HepG2 (cell line): ENCODE measurements around the gene PFKFB4. TPM values are rescaled to one million over a fixed set of nuclear protein-coding genes. Genes with fewer than 3 reads are reported as not detected.

Experiments
- ATAC-seq: fragments of 200-7000 bp; cut with Tn5 transposase; 3 replicates; pipeline ENCODE4 v1.9.1; 2020; ENCODE audit warnings: mild to moderate bottlenecking, moderate library complexity
- BruUV-seq: library from RNA; stranded (reverse); fragments of 400-500 nt; replicated peaks from 2 replicates; lab custom pipeline; 2021; lab: Mats Ljungman, UMichigan
- CTCF ChIA-PET: fragments of 300-600 bp; formaldehyde crosslinking; extraction: SDS; loops from one replicate; lab custom pipeline; 2021; ENCODE audit warnings: low total read pairs, inconsistent platforms, low intra/inter-chr PET ratio; lab: Yijun Ruan, JAX
- POLR2A ChIA-PET: fragments of 350-600 bp; sonication (Branson Sonifier 250); formaldehyde crosslinking; loops from one replicate; lab custom pipeline; 2020; ENCODE audit warnings: antibody characterized with exemption, inconsistent platforms; lab: Yijun Ruan, JAX
- DNase-seq: peaks from one replicate; pipeline ENCODE4 v3.0.0-alpha.2; 2015; ENCODE audit warnings: low spot score
- FAIRE-seq: peaks from 3 replicates; lab custom pipeline; 2011; peaks lifted over from hg19 to GRCh38; lab: Jason Lieb, UNC
- H2AFZ ChIP-seq: one replicate; pipeline ENCODE4 v1.6.1; 2011; ENCODE audit warnings: low read length, inconsistent platforms
- H3K27ac ChIP-seq: fragments of 300-600 bp; 3 replicates; pipeline ENCODE4 v1.8.0; 2011; ENCODE audit warnings: mixed run types, mild to moderate bottlenecking, mixed read lengths, low read length, inconsistent platforms; ENCODE audit not compliant: insufficient read depth; ENCODE audit errors: extremely low read length
- H3K27me3 ChIP-seq, 2 experiments: fragments of 200-600 bp in 1 of 2; 2 replicates in 1 of 2; 3 replicates in 1 of 2; pipeline versions ENCODE4 v1.6.0 to v1.8.0; 2011; ENCODE audit warnings: low read length in 2 of 2, mild to moderate bottlenecking in 2 of 2, moderate library complexity in 2 of 2, inconsistent platforms in 1 of 2; ENCODE audit not compliant: insufficient read depth in 2 of 2, control insufficient read depth in 1 of 2
- H3K36me3 ChIP-seq, 2 experiments: fragments of 200-600 bp in 1 of 2; replicated peaks in 1 of 2; 2 replicates in 1 of 2; 3 replicates in 1 of 2; pipeline versions ENCODE4 v1.5.1 to v1.8.0; 2011; ENCODE audit warnings: low read length in 2 of 2, inconsistent platforms in 1 of 2; ENCODE audit not compliant: insufficient read depth in 2 of 2, control insufficient read depth in 1 of 2
- H3K4me1 ChIP-seq: 2 replicates; pipeline ENCODE4 v1.5.1; 2012; ENCODE audit warnings: low read length, inconsistent platforms; ENCODE audit not compliant: insufficient read depth
- H3K4me2 ChIP-seq: 2 replicates; pipeline ENCODE4 v1.6.0; 2011; ENCODE audit warnings: low read depth, low read length, inconsistent platforms
- H3K4me3 ChIP-seq, 3 experiments: fragments of 200-600 bp in 1 of 3; sonication (generic), shearing (Covaris generic) in 1 of 3; replicated peaks in 1 of 3; 2 replicates each; pipeline ENCODE4 v1.5.1; 2011 to 2016; ENCODE audit warnings: low read length in 3 of 3, inconsistent platforms in 2 of 3, low read depth in 2 of 3, mild to moderate bottlenecking in 2 of 3, control low read depth in 1 of 3, mixed read lengths in 1 of 3; ENCODE audit not compliant: insufficient read depth in 1 of 3
- H3K79me2 ChIP-seq: one replicate; pipeline ENCODE4 v1.6.1; 2011; ENCODE audit warnings: low read length, inconsistent platforms; ENCODE audit not compliant: insufficient read depth
- H3K9ac ChIP-seq: 2 replicates; pipeline ENCODE4 v1.6.0; 2011; ENCODE audit warnings: mild to moderate bottlenecking, low read depth, low read length, inconsistent platforms; ENCODE audit not compliant: insufficient read depth
- H3K9me3 ChIP-seq: 2 replicates; pipeline ENCODE4 v1.5.1; 2012; ENCODE audit warnings: mild to moderate bottlenecking, low read length
- H4K20me1 ChIP-seq: 2 replicates; pipeline ENCODE4 v1.6.0; 2011; ENCODE audit warnings: inconsistent platforms, mild to moderate bottlenecking, low read length, moderate library complexity; ENCODE audit not compliant: insufficient read depth
- AGO2 ChIP-seq: fragments of 200-400 bp; formaldehyde crosslinking; optimal IDR thresholded peaks from 2 replicates; pipeline ENCODE3; 2017; ENCODE audit warnings: mild to moderate bottlenecking, low read depth, low read length, moderate library complexity
- CHD2 ChIP-seq: IDR thresholded peaks from 2 replicates; pipeline ENCODE4 v1.6.1; 2011; ENCODE audit warnings: low read depth, low read length, improper control_type of control experiment
- DNMT1 ChIP-seq: sonication (generic); formaldehyde crosslinking; IDR thresholded peaks from 2 replicates; pipeline ENCODE4 v1.5.1; 2020; ENCODE audit warnings: mild to moderate bottlenecking, missing genetic modification reagents
- KDM4B ChIP-seq: sonication (generic); formaldehyde crosslinking; IDR thresholded peaks from 2 replicates; pipeline ENCODE4 v1.4.0; 2020; ENCODE audit warnings: missing genetic modification reagents
- MTERF4 ChIP-seq: sonication (generic); formaldehyde crosslinking; IDR thresholded peaks from 2 replicates; pipeline ENCODE4 v1.8.0; 2023; ENCODE audit warnings: mild to moderate bottlenecking, missing genetic modification reagents
- NR0B2 ChIP-seq: sonication (generic); formaldehyde crosslinking; IDR thresholded peaks from 2 replicates; pipeline ENCODE4 v1.4.0; 2020; ENCODE audit warnings: mild to moderate bottlenecking, missing genetic modification reagents
- NR2C2 ChIP-seq: sonication (generic); formaldehyde crosslinking; IDR thresholded peaks from 2 replicates; pipeline ENCODE4 v1.4.0; 2020; ENCODE audit warnings: missing genetic modification reagents, mild to moderate bottlenecking, moderate library complexity, borderline replicate concordance
- PHF21A ChIP-seq: sonication (generic); formaldehyde crosslinking; IDR thresholded peaks from 2 replicates; pipeline ENCODE4 v1.5.0; 2020; ENCODE audit warnings: mild to moderate bottlenecking, missing genetic modification reagents
- PRDM15 ChIP-seq: sonication (generic); formaldehyde crosslinking; IDR thresholded peaks from 2 replicates; pipeline ENCODE4 v1.4.0; 2020; ENCODE audit warnings: missing genetic modification reagents
- SRSF1 ChIP-seq: fragments of 200-400 bp; formaldehyde crosslinking; optimal IDR thresholded peaks from 2 replicates; pipeline ENCODE3; 2017; ENCODE audit warnings: mild to moderate bottlenecking, low read depth, low read length, moderate library complexity
- ZNF224 ChIP-seq: sonication (generic); formaldehyde crosslinking; IDR thresholded peaks from 2 replicates; pipeline ENCODE4 v1.5.0; 2020; ENCODE audit warnings: mild to moderate bottlenecking, missing genetic modification reagents
- ZNF501 ChIP-seq: sonication (generic); formaldehyde crosslinking; IDR thresholded peaks from 2 replicates; pipeline ENCODE4 v1.5.1; 2020; ENCODE audit warnings: mild to moderate bottlenecking, moderate library complexity, missing genetic modification reagents
- ZNF530 ChIP-seq: sonication (generic); formaldehyde crosslinking; IDR thresholded peaks from 2 replicates; pipeline ENCODE4 v1.5.0; 2020; ENCODE audit warnings: low read depth, mild to moderate bottlenecking, missing genetic modification reagents
- ZNF570 ChIP-seq: sonication (generic); formaldehyde crosslinking; IDR thresholded peaks from 2 replicates; pipeline ENCODE4 v1.4.0; 2020; ENCODE audit warnings: mild to moderate bottlenecking, missing genetic modification reagents, borderline replicate concordance
- WGBS: methylation state at CpG from one replicate; pipeline ENCODE4 v1.1.6; 2017; ENCODE audit warnings: low lambda C conversion rate; 5-methylcytosine and 5-hydroxymethylcytosine counted together
- in situ Hi-C: cut with HindIII; loops from 2 replicates; pipeline ENCODE4 v1.10.0; 2017; ENCODE audit warnings: low pct_unique_long_range_greater_than_20kb; ENCODE audit not compliant: extremely low pct_ligation_motif_present
- intact Hi-C: fragments of 100-400 bp; cut with micrococcal nuclease; formaldehyde crosslinking; loops from one replicate; pipeline ENCODE4 v1.10.0; 2022; ENCODE audit not compliant: unreplicated experiment
- polyA plus RNA-seq, 8 experiments: library from polyadenylated mRNA; depleted of rRNA in 3 of 8; stranded (reverse) in 7 of 8; unstranded in 1 of 8; fragments of >200 nt; fragmentation: Illumina TruSeq in 4 of 8; extraction: Trizol in 4 of 8; gene quantifications; 2 replicates each; pipeline versions ENCODE4 v1.2.1 to v1.2.3, GENCODE V29; 2011 to 2016; ENCODE audit warnings: low read depth in 4 of 8, missing spikeins in 1 of 8, mixed read lengths in 1 of 8; ENCODE audit not compliant: insufficient read depth in 1 of 8
- total RNA-seq, 5 experiments: library from RNA; depleted of rRNA; stranded (reverse); fragments of >200 nt; fragmentation: Illumina TruSeq; extraction: Trizol; gene quantifications; 2 replicates each; pipeline ENCODE4 v1.2.3, GENCODE V29; 2016; ENCODE audit warnings: low read depth in 1 of 5

Gene PFKFB4
- total and polyA plus RNA-seq, 2 of the 13 experiments (the other 11 are each of a cell fraction or from before 2014, with no cell fraction given) = 7.1 to 103 TPM

- Histone ChIP-seq H3K27me3 (no peaks in the 10 kb centered on the region; a peak in 1 of 5 replicates), H2AFZ (no peak overlapping the region), H3K9ac (no peak overlapping the region), H4K20me1 (no peaks in the 10 kb centered on the region), H3K9me3 (no peaks in the 10 kb centered on the region), H3K4me1 (peaks cover 94% of the 10 kb centered on the region), H3K4me2 (no peak overlapping the region), H3K36me3 (no peaks in the 10 kb centered on the region), H3K27ac (no peak overlapping the region), H3K79me2 (no peaks in the 10 kb centered on the region), H3K4me3 (no peak overlapping the region)
- FAIRE-seq = no peak
- TF ChIP-seq ZNF224 (CRISPR knock-in tag) (no peak), NR0B2 (no peak), KDM4B (CRISPR knock-in tag) (no peak), ZNF570 (CRISPR knock-in tag) (no peak), DNMT1 (no peak), SRSF1 (no peak), PHF21A (CRISPR knock-in tag) (no peak), CHD2 (no peak), MTERF4 (CRISPR knock-in tag) (no peak), PRDM15 (no peak), NR2C2 (0 out of 2 replicates have a peak, but pooled peaks have one; percentile 0), ZNF530 (CRISPR knock-in tag) (no peak), AGO2 (peak; percentile 22), ZNF501 (CRISPR knock-in tag) (0 out of 2 replicates have a peak, but pooled peaks have one; percentile 0)
- POLR2A ChIA-PET = interaction anchor here (0.6 kb wide), 1 partner anchor 50 kb away, joined by 4 read pairs; no protein-coding TSS in a partner anchor
- in situ Hi-C loops = no loop called here
- no peak for DNase-seq
- 89% methylated on average over 11 of the region's 11 CpGs for WGBS
- BruUV-seq = no TSS peak
- ATAC-seq = no peak
- CTCF ChIA-PET = no interaction called here
- intact Hi-C loops = no loop called here
These were observed 8.1 kb upstream of the PFKFB4 start for GRCh38 chr3:48564667-48565066.
